IMR-90 (cell line): ENCODE results near the gene VIPR2. TPM values are rescaled to one million over a fixed set of nuclear protein-coding genes. Genes with fewer than 3 reads are reported as not detected.
"Not testable (repeated sequence)": the region's sequence is repeated elsewhere in the genome, so short reads cannot be mapped to it uniquely, and the experiment has no call there.

ENCODE experiments used
- ATAC-seq: fragments of 200-7000 bp; cut with Tn5 transposase; 2 replicates; pipeline ENCODE4 v1.9.1; 2020; ENCODE audit warnings: low read depth, mild to moderate bottlenecking, moderate library complexity
- BruUV-seq: library from RNA; stranded (reverse); fragments of 400-500 nt; replicated peaks from 2 replicates; lab custom pipeline; 2021; lab: Mats Ljungman, UMichigan
- CTCF ChIA-PET: fragments of 300-600 bp; formaldehyde crosslinking; extraction: SDS; loops from one replicate; lab custom pipeline; 2021; ENCODE audit warnings: antibody characterized with exemption; lab: Yijun Ruan, JAX
- POLR2A ChIA-PET: fragments of 300-600 bp; sonication (Branson Sonifier 250); formaldehyde crosslinking; loops from one replicate; lab custom pipeline; 2022; ENCODE audit warnings: antibody characterized with exemption; ENCODE audit not compliant: unreplicated experiment; lab: Charles Lee
- DNase-seq: peaks from one replicate; pipeline ENCODE4 v3.0.0; 2013
- H2AFZ ChIP-seq: replicated peaks from 2 replicates; pipeline ENCODE3; 2013; ENCODE audit warnings: low read length, mild to moderate bottlenecking; ENCODE audit not compliant: poor library complexity
- H2AK5ac ChIP-seq: 2 replicates; pipeline ENCODE4 v1.6.1; 2013; ENCODE audit warnings: low read depth, low read length, inconsistent platforms
- H2AK9ac ChIP-seq: replicated peaks from 2 replicates; pipeline ENCODE3; 2013; ENCODE audit warnings: mild to moderate bottlenecking, low read depth, low read length, moderate library complexity; ENCODE audit not compliant: poor library complexity
- H2BK120ac ChIP-seq: 2 replicates; pipeline ENCODE4 v1.6.1; 2013; ENCODE audit warnings: low read depth, low read length, inconsistent platforms
- H2BK15ac ChIP-seq: 3 replicates; pipeline ENCODE4 v1.6.1; 2013; ENCODE audit warnings: low read depth, low read length, inconsistent platforms
- H2BK20ac ChIP-seq: 2 replicates; pipeline ENCODE4 v1.6.1; 2013; ENCODE audit warnings: low read depth, mild to moderate bottlenecking, inconsistent platforms, low read length, moderate library complexity
- H2BK5ac ChIP-seq: 2 replicates; pipeline ENCODE4 v1.6.1; 2013; ENCODE audit warnings: mild to moderate bottlenecking, low read depth, low read length, inconsistent platforms; ENCODE audit not compliant: poor library complexity, severe bottlenecking
- H3K14ac ChIP-seq: replicated peaks from 2 replicates; pipeline ENCODE4 v1.6.1; 2013; ENCODE audit warnings: low read depth, low read length, inconsistent platforms
- H3K18ac ChIP-seq: 2 replicates; pipeline ENCODE4 v1.6.1; 2013; ENCODE audit warnings: low read depth, low read length, control low read depth
- H3K23ac ChIP-seq: 2 replicates; pipeline ENCODE4 v1.6.1; 2013; ENCODE audit warnings: low read depth, low read length, inconsistent platforms
- H3K27ac ChIP-seq: 2 replicates; pipeline ENCODE4 v1.5.1; 2013; ENCODE audit warnings: mild to moderate bottlenecking, control low read depth, low read length; ENCODE audit not compliant: insufficient read depth
- H3K27me3 ChIP-seq: 2 replicates; pipeline ENCODE4 v1.6.1; 2013; ENCODE audit warnings: low read length; ENCODE audit not compliant: control insufficient read depth, insufficient read depth
- H3K36me3 ChIP-seq: 2 replicates; pipeline ENCODE4 v1.6.1; 2013; ENCODE audit warnings: low read length, mixed read lengths; ENCODE audit not compliant: control insufficient read depth, insufficient read depth
- H3K4ac ChIP-seq: 2 replicates; pipeline ENCODE4 v1.6.1; 2013; ENCODE audit warnings: low read depth, low read length, inconsistent platforms
- H3K4me1 ChIP-seq: 2 replicates; pipeline ENCODE4 v1.6.1; 2013; ENCODE audit warnings: low read length, mixed read lengths; ENCODE audit not compliant: control insufficient read depth, insufficient read depth
- H3K4me2 ChIP-seq: 2 replicates; pipeline ENCODE4 v1.6.1; 2013; ENCODE audit warnings: low read depth, mild to moderate bottlenecking, control low read depth, low read length, moderate library complexity
- H3K4me3 ChIP-seq: 2 replicates; pipeline ENCODE4 v1.5.1; 2013; ENCODE audit warnings: low read depth, mild to moderate bottlenecking, control low read depth, low read length, moderate library complexity; ENCODE audit not compliant: insufficient read depth
- H3K56ac ChIP-seq: 2 replicates; pipeline ENCODE4 v1.6.1; 2013; ENCODE audit warnings: low read length, inconsistent platforms; ENCODE audit not compliant: insufficient read depth; ENCODE audit errors: extremely low read depth
- H3K79me1 ChIP-seq, 2 experiments: 2 replicates each; pipeline ENCODE4 v1.6.1; 2013; ENCODE audit warnings: low read length in 2 of 2, inconsistent platforms in 1 of 2, low read depth in 1 of 2
- H3K9ac ChIP-seq: 2 replicates; pipeline ENCODE4 v1.6.1; 2013; ENCODE audit warnings: low read depth, low read length, control low read depth
- H3K9me1 ChIP-seq: 2 replicates; pipeline ENCODE4 v1.6.1; 2013; ENCODE audit warnings: low read length, inconsistent platforms; ENCODE audit not compliant: insufficient read depth
- H3K9me3 ChIP-seq: 2 replicates; pipeline ENCODE4 v1.6.1; 2013; ENCODE audit warnings: low read length; ENCODE audit not compliant: control insufficient read depth, insufficient read depth
- H4K20me1 ChIP-seq: 2 replicates; pipeline ENCODE4 v1.6.1; 2013; ENCODE audit warnings: low read length, inconsistent platforms; ENCODE audit not compliant: insufficient read depth
- H4K5ac ChIP-seq: 2 replicates; pipeline ENCODE4 v1.6.1; 2013; ENCODE audit warnings: mild to moderate bottlenecking, low read depth, low read length, control low read depth
- H4K8ac ChIP-seq, 2 experiments: 2 replicates each; pipeline ENCODE4 v1.6.1; 2013; ENCODE audit warnings: low read depth in 2 of 2, low read length in 2 of 2, control low read depth in 1 of 2, inconsistent platforms in 1 of 2
- H4K91ac ChIP-seq: 2 replicates; pipeline ENCODE4 v1.6.1; 2013; ENCODE audit warnings: low read depth, low read length, inconsistent platforms; ENCODE audit not compliant: insufficient read depth
- BHLHE40 ChIP-seq: fragments of 150-350 bp; IDR thresholded peaks from 2 replicates; pipeline ENCODE4 v1.6.1; 2016; ENCODE audit warnings: mild to moderate bottlenecking, low read depth, low read length
- MAFK ChIP-seq: IDR thresholded peaks from 2 replicates; pipeline ENCODE4 v1.6.1; 2012; ENCODE audit warnings: low read depth, low read length, improper control_type of control experiment
- RAD21 ChIP-seq: IDR thresholded peaks from 2 replicates; pipeline ENCODE4 v1.6.1; 2012; ENCODE audit warnings: low read length, improper control_type of control experiment
- RCOR1 ChIP-seq: IDR thresholded peaks from 2 replicates; pipeline ENCODE4 v1.6.1; 2012; ENCODE audit warnings: mild to moderate bottlenecking, low read length, improper control_type of control experiment; ENCODE audit not compliant: insufficient replicate concordance
- WGBS, 2 experiments: methylation state at CpG; one replicate each; pipeline versions ENCODE4 v1.1.5 to v1.1.7; 2013; ENCODE audit warnings: missing lambda C conversion rate in 2 of 2; ENCODE audit not compliant: insufficient read length in 1 of 2; ENCODE audit errors: extremely low coverage in 2 of 2; 5-methylcytosine and 5-hydroxymethylcytosine counted together
- dilution Hi-C: fragments of 300-500 bp; cut with HindIII; formaldehyde crosslinking; loops from one replicate; pipeline ENCODE4 v1.14.3; 2018; ENCODE audit warnings: low sequenced_read_pairs; ENCODE audit not compliant: unreplicated experiment
- in situ Hi-C: fragments of 300-500 bp; cut with MboI; formaldehyde crosslinking; loops from 3 replicates; pipeline ENCODE4 v1.14.3; 2019; ENCODE audit warnings: low sequenced_read_pairs, inconsistent platforms, mixed read lengths
- intact Hi-C: fragments of 100-400 bp; cut with micrococcal nuclease; formaldehyde crosslinking; loops from 2 replicates; pipeline ENCODE4 v1.10.0; 2022
- polyA plus RNA-seq, 3 experiments: library from polyadenylated mRNA; depleted of rRNA; stranded (reverse); fragments of >200 nt; gene quantifications; 2 replicates each; pipeline ENCODE4 v1.2.3, GENCODE V29; 2012; ENCODE audit warnings: low replicate concordance in 1 of 3
- total RNA-seq: library from RNA; depleted of rRNA; stranded (reverse); fragments of >200 nt; gene quantifications from 2 replicates; pipeline ENCODE4 v1.2.3, GENCODE V29; 2012
- TF ChIP-seq, protein P1 (sequence below): fragments of 150-350 bp; IDR thresholded peaks from 2 replicates; pipeline ENCODE4 v1.6.1; 2017; ENCODE audit warnings: mild to moderate bottlenecking, antibody characterized with exemption, low read length, low read depth

Gene VIPR2
- total and polyA plus RNA-seq, 2 of the 4 experiments (the other 2 are of a cell fraction): not detected

DNA sequence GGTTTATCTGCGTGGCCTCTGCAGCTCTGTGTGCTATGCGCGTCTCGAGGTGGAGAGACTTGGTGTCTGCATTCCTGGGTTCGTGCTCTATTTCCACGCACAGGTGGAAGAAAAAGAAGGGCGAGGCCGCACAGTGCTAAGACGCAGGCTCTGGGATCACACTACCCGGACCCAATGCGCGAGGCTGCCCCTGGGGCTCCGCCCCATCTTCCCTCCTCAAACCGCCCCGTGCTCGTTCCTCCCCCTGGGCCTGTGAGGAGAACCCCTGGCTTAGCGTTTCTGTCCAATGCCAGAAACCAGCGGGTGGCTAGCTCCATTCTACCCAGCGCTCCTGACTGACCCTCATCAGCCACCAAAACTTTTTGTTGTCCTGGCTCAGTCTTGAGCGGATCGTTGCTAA lies 145.2 kb downstream of the VIPR2 start:
- in situ Hi-C loops: no loop called here
- Histone ChIP-seq H3K56ac (no peak overlapping the region), H3K4me1 (no peaks in the 10 kb centered on the region), H3K9ac (no peak overlapping the region), H4K8ac (no peak overlapping the region), H3K14ac (no peak overlapping the region), H2AK9ac (no peak overlapping the region), H4K5ac (no peak overlapping the region), H2AFZ (peak overlapping the region; percentile 21), H3K79me1 (no peaks in the 10 kb centered on the region), H2BK120ac (no peak overlapping the region), H3K4me3 (no peak overlapping the region), H3K36me3 (no peaks in the 10 kb centered on the region), H2BK15ac (no peak overlapping the region), H3K23ac (no peak overlapping the region), H4K91ac (no peak overlapping the region), H3K4me2 (no peak overlapping the region), H4K20me1 (no peaks in the 10 kb centered on the region), H2AK5ac (no peak overlapping the region), H3K4ac (no peak overlapping the region), H3K9me1 (no peaks in the 10 kb centered on the region), H3K27ac (no peak overlapping the region), H3K9me3 (peaks cover 8% of the 10 kb centered on the region), H2BK5ac (no peak overlapping the region), H3K18ac (no peak overlapping the region), H3K27me3 (peaks cover 3% of the 10 kb centered on the region; the same call in 1 of the 2 replicates), H2BK20ac (no peak overlapping the region)
- intact Hi-C loops: no loop called here
- CTCF ChIA-PET: no interaction called here
- dilution Hi-C loops: no loop called here
- BruUV-seq: no TSS peak
- ATAC-seq (no peak), DNase-seq (no peak)
- 86% methylated on average over 7 of the region's 21 CpGs; no CpG with 5 or more reads in 1 of the 2 experiments for WGBS, 2 experiments
- TF ChIP-seq RCOR1 (no peak), RAD21 (no peak), BHLHE40 (no peak), MAFK (no peak)
- TF ChIP-seq, protein P1, sequence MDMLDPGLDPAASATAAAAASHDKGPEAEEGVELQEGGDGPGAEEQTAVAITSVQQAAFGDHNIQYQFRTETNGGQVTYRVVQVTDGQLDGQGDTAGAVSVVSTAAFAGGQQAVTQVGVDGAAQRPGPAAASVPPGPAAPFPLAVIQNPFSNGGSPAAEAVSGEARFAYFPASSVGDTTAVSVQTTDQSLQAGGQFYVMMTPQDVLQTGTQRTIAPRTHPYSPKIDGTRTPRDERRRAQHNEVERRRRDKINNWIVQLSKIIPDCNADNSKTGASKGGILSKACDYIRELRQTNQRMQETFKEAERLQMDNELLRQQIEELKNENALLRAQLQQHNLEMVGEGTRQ: no peak
- POLR2A ChIA-PET: no interaction called here

DNA sequence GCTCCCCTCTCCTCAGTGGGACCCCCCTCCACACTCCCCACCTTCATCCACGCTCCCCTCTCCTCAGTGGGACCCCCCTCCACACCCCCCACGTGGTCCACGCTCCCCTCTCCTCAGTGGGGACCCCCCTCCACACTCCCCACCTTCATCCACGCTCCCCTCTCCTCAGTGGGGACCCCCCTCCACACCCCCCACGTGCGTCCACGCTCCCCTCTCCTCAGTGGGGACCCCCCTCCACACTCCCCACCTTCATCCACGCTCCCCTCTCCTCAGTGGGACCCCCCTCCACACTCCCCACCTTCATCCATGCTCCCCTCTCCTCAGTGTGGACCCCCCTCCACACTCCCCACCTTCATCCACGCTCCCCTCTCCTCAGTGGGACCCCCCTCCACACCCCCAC lies 146.4 kb downstream of the VIPR2 start:
- H3K4me2 ChIP-seq, H3K4me1 ChIP-seq, CTCF ChIA-PET, in situ Hi-C loops, H2AFZ ChIP-seq, H2BK20ac ChIP-seq, H3K9me3 ChIP-seq, BruUV-seq, H2AK5ac ChIP-seq, H3K36me3 ChIP-seq, H2BK120ac ChIP-seq, ATAC-seq, H3K14ac ChIP-seq, H4K91ac ChIP-seq, H3K4ac ChIP-seq, H2AK9ac ChIP-seq, DNase-seq, H2BK15ac ChIP-seq, H3K9ac ChIP-seq, H3K4me3 ChIP-seq, H3K18ac ChIP-seq, H4K20me1 ChIP-seq, H3K9me1 ChIP-seq, POLR2A ChIA-PET, H3K27me3 ChIP-seq, H3K79me1 ChIP-seq, intact Hi-C loops, H4K8ac ChIP-seq, H3K27ac ChIP-seq, dilution Hi-C loops, H3K56ac ChIP-seq, H4K5ac ChIP-seq, H2BK5ac ChIP-seq, H3K23ac ChIP-seq: not testable (repeated sequence)
- WGBS, 2 experiments: 40% methylated on average over 1 of the region's 9 CpGs; no CpG with 5 or more reads in 1 of the 2 experiments
